HG03521 (cell line): ENCODE results near the gene NDUFAB1.
"Not testable (repeated sequence)": the region's sequence is repeated elsewhere in the genome, so short reads cannot be mapped to it uniquely, and the experiment has no call there.

ENCODE experiments used
- ATAC-seq: cut with Tn5 transposase; IDR thresholded peaks from one replicate; pipeline ENCODE4 v1.9.1; 2021; ENCODE audit warnings: mild to moderate bottlenecking, moderate library complexity; ENCODE audit not compliant: unreplicated experiment

The NDUFAB1 gene

GRCh38 chr16:23556881-23557778, 39.0 kb downstream of the NDUFAB1 start, which contains the start of the genes EARS2 and UBFD1:
Gene EARS2, minus strand, starts transcription at chr16:23557350. Its CDS starts 7 bp downstream, at chr16:23557343.
Gene UBFD1, plus strand, starts transcription at chr16:23557727. Its CDS starts 16 bp downstream, at chr16:23557743.
- peak; percentile 84 for ATAC-seq

- no peak for ATAC-seq
Measured at GRCh38 chr16:23554536-23554935, 41.6 kb downstream of the NDUFAB1 start.

- no peak for ATAC-seq
Measured at GRCh38 chr16:23552161-23552560, 44.0 kb downstream of the NDUFAB1 start.

- no peak for ATAC-seq
Measured at GRCh38 chr16:23549938-23550337, 46.2 kb downstream of the NDUFAB1 start.

- ATAC-seq, result no peak
Measured at GRCh38 chr16:23544436-23544835, 51.7 kb downstream of the NDUFAB1 start.

- ATAC-seq, result not testable (repeated sequence)
Measured at GRCh38 chr16:23540817-23541178, 55.3 kb downstream of the NDUFAB1 start.

- ATAC-seq, result no peak
Measured at GRCh38 chr16:23539984-23540816, 55.9 kb downstream of the NDUFAB1 start.

GRCh38 chr16:23538919-23539278, 57.2 kb downstream of the NDUFAB1 start:
- no peak for ATAC-seq

GRCh38 chr16:23537390-23537789, 58.7 kb downstream of the NDUFAB1 start:
- ATAC-seq, result no peak

GRCh38 chr16:23535901-23536300, 60.2 kb downstream of the NDUFAB1 start:
- ATAC-seq, result no peak

- ATAC-seq, result no peak
Measured at GRCh38 chr16:23534868-23535860, 61.0 kb downstream of the NDUFAB1 start.

GRCh38 chr16:23532448-23532847, 63.7 kb downstream of the NDUFAB1 start:
- ATAC-seq, result no peak
